NCI-H187 (cell line): ENCODE data around the gene IKBIP.

Source experiments
- DNase-seq, 2 experiments: peaks; one replicate each; lab custom pipeline; 2025; lab: John Stamatoyannopoulos, UW

The IKBIP gene

GRCh38 chr12:98575013-98575412, 69.6 kb downstream of the IKBIP start:
- DNase-seq, result no peak
